HG03159 (cell line): ENCODE data around the gene ACP2.
A peak's percentile ranks its signal among the peaks of the same experiment; 100 is the strongest.

Source experiments
- ATAC-seq: cut with Tn5 transposase; IDR thresholded peaks from one replicate; pipeline ENCODE4 v1.9.1; 2021; ENCODE audit warnings: mild to moderate bottlenecking, moderate library complexity; ENCODE audit not compliant: unreplicated experiment

ACP2 gene

GRCh38 chr11:47244448-47245350, 3.9 kb downstream of the ACP2 start:
- ATAC-seq, result no peak

- ATAC-seq, result no peak
Observed at GRCh38 chr11:47243454-47243853, 5.2 kb downstream of the ACP2 start.

GRCh38 chr11:47242596-47243192, 5.9 kb downstream of the ACP2 start:
- no peak for ATAC-seq

- ATAC-seq, result no peak
Observed at GRCh38 chr11:47241841-47242301, 6.7 kb downstream of the ACP2 start.

- no peak for ATAC-seq
Observed at GRCh38 chr11:47239852-47240251, 8.8 kb downstream of the ACP2 start.

GRCh38 chr11:47236482-47236881, 12.1 kb downstream of the ACP2 start:
- no peak for ATAC-seq

GRCh38 chr11:47235163-47235562, 13.5 kb downstream of the ACP2 start:
- ATAC-seq, result no peak

GRCh38 chr11:47234669-47235100, 13.9 kb downstream of the ACP2 start:
- no peak for ATAC-seq

GRCh38 chr11:47233989-47234668, 14.5 kb downstream of the ACP2 start:
- ATAC-seq, result no peak

GRCh38 chr11:47233051-47233450, 15.6 kb downstream of the ACP2 start:
- ATAC-seq, result no peak

- ATAC-seq, result no peak
Observed at GRCh38 chr11:47229161-47229560, 19.5 kb downstream of the ACP2 start.

- peak; percentile 70 for ATAC-seq
Observed at GRCh38 chr11:47225552-47226400, 22.8 kb downstream of the ACP2 start.

GRCh38 chr11:47222696-47223095, 25.9 kb downstream of the ACP2 start:
- no peak for ATAC-seq

- ATAC-seq, result no peak
Observed at GRCh38 chr11:47220401-47220821, 28.2 kb downstream of the ACP2 start.

- ATAC-seq, result no peak
Observed at GRCh38 chr11:47216121-47216798, 32.4 kb downstream of the ACP2 start.

- ATAC-seq, result no peak
Observed at GRCh38 chr11:47215366-47215910, 33.2 kb downstream of the ACP2 start.

GRCh38 chr11:47213950-47214565, 34.6 kb downstream of the ACP2 start:
- peak; percentile 55 for ATAC-seq

GRCh38 chr11:47212938-47213337, 35.7 kb downstream of the ACP2 start:
- no peak for ATAC-seq

- no peak for ATAC-seq
Observed at GRCh38 chr11:47208628-47209027, 40.0 kb downstream of the ACP2 start.
